ENCODE measurements around the gene METTL27.

GRCh38 chr7:73799282-73800141 is 42.8 kb downstream of the METTL27 start:
- TF ChIP-seq POLR2AphosphoS5 (IDR thresholded peaks at IDR 0.05; ENCODE audit: low read depth, low read length) (no peak), POLR2A (IDR thresholded peaks at IDR 0.05; ENCODE audit: low read depth, low read length) (no peak), TAF1 (IDR thresholded peaks at IDR 0.05; ENCODE audit: low read depth, low read length) (no peak), SPI1 (IDR thresholded peaks at IDR 0.05; ENCODE audit: low read depth, low read length) (no peak)

All from GM12891 (cell line).